DMS53 (cell line): Measurements from ENCODE around the gene LIPK.

Experiments
- DNase-seq: peaks from one replicate; lab custom pipeline; 2025; lab: John Stamatoyannopoulos, UW

The LIPK gene

DNA sequence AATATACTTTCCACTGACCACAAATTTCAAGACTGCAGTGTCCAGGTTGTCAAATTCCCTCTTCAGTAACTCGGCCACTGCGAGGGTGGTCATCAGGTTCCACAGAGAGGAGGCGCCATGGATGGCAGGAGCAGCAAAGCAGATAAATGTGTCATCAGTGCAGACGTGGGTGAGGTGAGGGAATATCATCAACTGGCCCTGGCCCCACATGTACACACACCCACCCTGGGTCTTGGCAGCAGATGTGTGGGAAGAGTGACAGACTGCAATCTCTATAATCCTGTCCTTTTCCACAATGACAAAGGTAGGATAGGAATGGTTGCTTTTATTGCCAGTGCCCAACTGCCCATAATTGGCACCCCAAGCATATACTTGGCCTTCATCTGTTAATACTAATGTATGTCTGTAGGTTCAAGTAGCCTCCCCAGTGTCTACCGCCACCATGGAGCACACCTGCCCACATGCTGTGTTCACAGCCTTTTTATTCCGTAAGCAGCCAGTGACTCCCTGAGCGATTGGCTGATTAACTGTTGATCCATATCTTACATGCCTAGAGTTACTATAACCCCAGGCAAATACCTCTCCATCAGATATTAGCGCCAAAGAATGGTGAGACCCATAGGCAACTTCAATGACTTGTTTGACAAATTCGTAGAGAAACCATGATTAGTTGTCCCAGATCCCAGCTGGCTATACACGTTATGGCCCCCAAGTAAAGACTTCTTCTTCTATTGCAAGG lies 80.2 kb downstream of the LIPK start:
- no peak for DNase-seq

DNA sequence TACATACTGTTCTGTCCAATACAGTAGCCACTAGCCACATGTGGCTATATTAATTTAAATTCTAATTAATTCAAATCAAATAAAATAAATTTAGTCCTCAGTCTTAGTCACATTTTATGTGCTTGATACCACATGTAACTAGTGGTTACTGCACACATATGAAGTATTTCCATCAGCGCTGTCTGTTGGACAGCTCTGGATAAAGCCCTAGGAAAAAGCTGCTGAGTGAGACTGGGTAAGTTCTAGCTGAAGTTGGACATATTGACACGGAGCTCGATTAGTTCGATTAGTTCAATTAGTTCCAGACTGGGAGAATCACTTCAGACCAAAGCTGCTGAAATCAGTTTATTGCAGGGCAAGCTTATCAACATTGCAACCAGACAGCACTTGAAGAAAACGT lies 81.4 kb downstream of the LIPK start:
- no peak for DNase-seq

GRCh38 chr10:88788924-88789323 lies 82.9 kb downstream of the LIPK start:
- no peak for DNase-seq

- DNase-seq, result peak; percentile 57
These were observed 85.9 kb downstream of the LIPK start for GRCh38 chr10:88791924-88792323.

DNA sequence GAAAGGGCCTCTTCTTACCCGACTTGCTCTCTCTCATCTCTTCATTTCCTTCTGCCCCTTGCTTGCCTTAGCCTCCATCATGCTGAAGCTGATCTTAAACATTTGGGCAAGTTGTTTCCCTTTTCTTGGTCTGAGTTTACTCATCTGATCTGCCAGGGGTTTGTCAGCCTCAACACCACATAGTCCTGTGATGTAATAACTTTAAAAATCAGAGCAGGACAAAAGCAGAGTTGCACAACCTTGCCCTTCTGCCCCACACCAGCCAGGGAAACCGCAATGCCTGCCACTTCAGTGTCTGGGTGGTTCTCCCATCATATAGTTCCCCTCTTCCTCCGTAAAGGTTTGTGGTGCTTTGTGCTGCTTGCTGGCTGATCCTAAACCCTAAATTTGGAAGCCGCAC lies 86.6 kb downstream of the LIPK start:
- no peak for DNase-seq

DNA sequence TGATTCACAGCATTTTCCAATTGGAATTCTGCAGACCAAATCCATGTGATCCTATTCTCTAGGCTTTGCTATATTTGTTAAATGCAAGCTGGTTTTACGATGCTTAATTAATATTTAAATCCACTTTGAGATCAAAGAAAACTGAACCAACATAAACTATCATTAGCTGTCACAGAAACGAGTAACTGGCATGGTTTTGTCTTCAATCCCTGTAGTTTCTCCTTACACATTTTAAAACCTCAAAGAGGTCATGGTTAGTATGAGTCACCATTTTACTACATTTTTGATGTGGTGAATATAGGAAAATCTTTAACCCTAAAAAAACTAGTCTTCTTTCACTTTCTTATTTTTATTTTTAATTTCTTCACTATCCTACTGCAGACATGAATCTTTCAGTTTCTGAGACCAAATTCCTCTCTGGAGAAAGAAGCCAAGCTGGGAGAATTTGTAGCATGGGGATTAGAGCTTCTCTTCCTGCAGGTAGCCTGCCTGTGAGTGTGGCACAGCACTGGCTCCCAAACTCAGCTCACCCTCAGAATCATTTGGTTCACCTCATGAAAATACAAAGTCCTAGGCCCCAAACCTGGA lies 87.8 kb downstream of the LIPK start:
- DNase-seq, result no peak

DNA sequence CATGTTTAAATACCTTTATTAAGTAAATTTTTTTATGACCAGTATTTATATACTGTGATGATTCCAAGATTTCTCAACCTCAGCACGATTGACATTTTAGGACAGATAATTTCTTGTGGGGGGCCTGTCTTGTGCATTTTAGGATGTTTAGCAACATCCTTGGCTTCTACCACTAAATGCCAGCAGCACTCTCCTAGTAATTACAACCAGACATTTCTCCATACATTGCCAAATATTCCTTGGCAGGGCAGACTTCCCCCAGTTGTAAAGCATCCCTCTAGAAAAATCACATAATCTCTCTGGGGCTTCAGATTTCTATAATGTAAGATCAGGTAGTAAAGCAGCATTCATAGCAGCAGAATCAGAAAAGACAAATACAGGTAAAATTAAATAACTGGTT lies 88.7 kb downstream of the LIPK start:
- DNase-seq, result no peak

DNA sequence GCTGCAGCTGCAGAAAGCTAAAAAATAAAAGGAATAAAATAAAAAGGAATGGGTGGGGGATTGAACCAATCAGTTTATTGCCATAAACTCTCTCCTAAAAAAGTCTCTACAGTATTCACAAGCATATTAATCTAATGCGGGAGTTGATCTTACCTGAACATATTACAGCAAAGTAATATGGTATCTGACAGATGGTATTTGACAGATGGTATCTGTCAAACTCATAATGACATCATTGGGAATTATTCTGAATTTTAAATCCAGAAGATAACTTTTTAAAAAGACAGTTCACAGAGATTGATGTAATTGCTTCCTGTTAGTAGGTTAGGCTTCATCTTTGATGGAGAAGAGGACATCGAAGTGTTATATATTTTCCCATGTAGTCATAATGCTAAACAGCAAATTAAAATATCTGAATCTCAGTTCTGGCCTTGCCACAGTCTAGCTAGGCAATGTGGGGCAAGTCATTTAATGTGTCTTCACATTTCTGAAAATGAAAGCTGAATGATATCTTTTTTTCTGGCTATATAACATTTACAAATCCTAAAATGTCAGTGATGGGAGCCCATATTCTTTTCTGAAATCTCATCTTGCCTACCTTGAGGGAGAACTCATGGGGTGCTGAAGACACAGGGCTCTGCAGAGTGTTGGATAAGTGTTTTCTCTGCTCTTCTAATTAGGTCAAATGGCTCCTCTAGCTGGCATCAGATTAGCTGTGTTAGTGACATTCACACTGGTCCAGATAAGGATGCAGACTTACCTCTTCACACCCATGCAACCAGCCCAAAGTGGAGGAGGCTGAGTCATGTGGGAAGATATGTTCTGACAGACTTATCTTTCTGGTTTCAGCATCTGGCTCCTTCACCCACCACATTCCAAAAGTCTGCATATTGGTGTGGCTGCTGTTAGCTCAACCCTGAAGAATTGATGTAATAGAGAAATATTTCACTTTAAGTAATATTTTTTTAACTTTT lies 94.4 kb downstream of the LIPK start:
- DNase-seq, result no peak
